Measurements from ENCODE around the gene CCDC86. TPM values are rescaled to one million over a fixed set of nuclear protein-coding genes. Genes with fewer than 3 reads are reported as not detected.

CCDC86 gene
- total RNA-seq, 8 experiments from 2014 or later, result 4.8 to 55.6 (median 15.0) TPM

- ATAC-seq (replicated peaks in 6 of 8), result no peak
- Histone ChIP-seq H3K27ac (no peak overlapping the region), H3K4me3 (no peak overlapping the region), H3K4me1 (replicated peaks in 1 of 2) (no peaks in the 10 kb centered on the region)
- 80 to 100% (median 90%) methylated on average over 1 to 4 of the region's 7 CpGs; no CpG with 5 or more reads in 6 of the 10 experiments for WGBS, 10 experiments
- in situ Hi-C loops (cut with MboI; ENCODE audit: low pct_unique_long_range_greater_than_20kb in 2 of 9, low sequenced_read_pairs in 9 of 9, unreplicated experiment in 9 of 9), result no loop called here
Measured at GRCh38 chr11:60869451-60869825, 27.5 kb downstream of the CCDC86 start.

- 38 to 100% (median 80%) methylated on average over 1 to 2 of the region's 3 CpGs; no CpG with 5 or more reads in 5 of the 10 experiments for WGBS, 10 experiments
- peak in 4 of 8 experiments; percentile 34 to 46 (median 36) for ATAC-seq (replicated peaks in 6 of 8)
- H3K4me1 ChIP-seq (replicated peaks in 1 of 2), result no peaks in the 10 kb centered on the region
- H3K4me3 ChIP-seq, result no peak overlapping the region
- no peak overlapping the region for H3K27ac ChIP-seq
- in situ Hi-C loops (cut with MboI; ENCODE audit: low pct_unique_long_range_greater_than_20kb in 2 of 9, low sequenced_read_pairs in 9 of 9, unreplicated experiment in 9 of 9), result no loop called here
Measured at GRCh38 chr11:60870276-60870675, 28.4 kb downstream of the CCDC86 start.

GRCh38 chr11:60870733-60871377 lies 28.9 kb downstream of the CCDC86 start:
- WGBS, 10 experiments, result 72 to 100% (median 85%) methylated on average over 1 to 9 of the region's 13 CpGs; no CpG with 5 or more reads in 4 of the 10 experiments
- H3K4me3 ChIP-seq, result no peak overlapping the region
- in situ Hi-C loops (cut with MboI; ENCODE audit: low pct_unique_long_range_greater_than_20kb in 2 of 9, low sequenced_read_pairs in 9 of 9, unreplicated experiment in 9 of 9), result no loop called here
- H3K27ac ChIP-seq, result no peak overlapping the region
- H3K4me1 ChIP-seq (replicated peaks in 1 of 2), result no peaks in the 10 kb centered on the region
- no peak for ATAC-seq (replicated peaks in 6 of 8)

- no peak overlapping the region for H3K27ac ChIP-seq
- H3K4me3 ChIP-seq, result no peak overlapping the region
- H3K4me1 ChIP-seq (replicated peaks in 1 of 2), result no peaks in the 10 kb centered on the region
- in situ Hi-C loops (cut with MboI; ENCODE audit: low pct_unique_long_range_greater_than_20kb in 2 of 9, low sequenced_read_pairs in 9 of 9, unreplicated experiment in 9 of 9), result no loop called here
- WGBS, 10 experiments, result 67 to 100% (median 90%) methylated on average over 1 to 5 of the region's 7 CpGs; no CpG with 5 or more reads in 3 of the 10 experiments
- peak in 4 of 8 experiments; percentile 39 to 58 (median 51) for ATAC-seq (replicated peaks in 6 of 8)
Measured at GRCh38 chr11:60871378-60872061, 29.6 kb downstream of the CCDC86 start.

GRCh38 chr11:60872124-60872960 lies 30.4 kb downstream of the CCDC86 start:
- in situ Hi-C loops (cut with MboI; ENCODE audit: low pct_unique_long_range_greater_than_20kb in 2 of 9, low sequenced_read_pairs in 9 of 9, unreplicated experiment in 9 of 9), result no loop called here
- H3K4me1 ChIP-seq (replicated peaks in 1 of 2), result no peaks in the 10 kb centered on the region
- no peak overlapping the region for H3K4me3 ChIP-seq
- ATAC-seq (replicated peaks in 6 of 8), result peak in 2 of 8 experiments; percentile 55
- no peak overlapping the region for H3K27ac ChIP-seq
- 60 to 100% (median 93%) methylated on average over 1 to 5 of the region's 6 CpGs; no CpG with 5 or more reads in 4 of the 10 experiments for WGBS, 10 experiments

- in situ Hi-C loops (cut with MboI; ENCODE audit: low pct_unique_long_range_greater_than_20kb in 2 of 9, low sequenced_read_pairs in 9 of 9, unreplicated experiment in 9 of 9), result no loop called here
- no peak overlapping the region for H3K27ac ChIP-seq
Measured at GRCh38 chr11:60872961-60873524, 31.1 kb downstream of the CCDC86 start.

GRCh38 chr11:60873533-60873932 lies 31.6 kb downstream of the CCDC86 start:
- 60 to 100% (median 89%) methylated on average over 1 to 5 of the region's 12 CpGs; no CpG with 5 or more reads in 6 of the 10 experiments for WGBS, 10 experiments
- H3K4me3 ChIP-seq, result no peak overlapping the region
- in situ Hi-C loops (cut with MboI; ENCODE audit: low pct_unique_long_range_greater_than_20kb in 2 of 9, low sequenced_read_pairs in 9 of 9, unreplicated experiment in 9 of 9), result no loop called here
- H3K4me1 ChIP-seq (replicated peaks in 1 of 2), result no peaks in the 10 kb centered on the region
- ATAC-seq (replicated peaks in 6 of 8), result no peak
- no peak overlapping the region for H3K27ac ChIP-seq

More at GRCh38 chr11:60872961-60873524, 31.1 kb downstream of the CCDC86 start:
- peak in 5 of 8 experiments; percentile 27 to 80 (median 42) for ATAC-seq (replicated peaks in 6 of 8)
- Histone ChIP-seq H3K4me1 (replicated peaks in 1 of 2) (no peaks in the 10 kb centered on the region), H3K4me3 (no peak overlapping the region)
- 32 to 64% (median 60%) methylated on average over 1 to 6 of the region's 16 CpGs; no CpG with 5 or more reads in 7 of the 10 experiments for WGBS, 10 experiments

- H3K27ac ChIP-seq, result no peak overlapping the region
- ATAC-seq (replicated peaks in 6 of 8), result peak in 2 of 8 experiments; percentile 7 to 11
- 88 to 100% (median 97%) methylated on average over 1 to 10 of the region's 13 CpGs; no CpG with 5 or more reads in 7 of the 10 experiments for WGBS, 10 experiments
- no peak overlapping the region for H3K4me3 ChIP-seq
- in situ Hi-C loops (cut with MboI; ENCODE audit: low pct_unique_long_range_greater_than_20kb in 2 of 9, low sequenced_read_pairs in 9 of 9, unreplicated experiment in 9 of 9), result no loop called here
- H3K4me1 ChIP-seq (replicated peaks in 1 of 2), result no peaks in the 10 kb centered on the region
Measured at GRCh38 chr11:60874421-60875365, 32.8 kb downstream of the CCDC86 start.

GRCh38 chr11:60875366-60876167 lies 33.7 kb downstream of the CCDC86 start:
- ATAC-seq (replicated peaks in 6 of 8), result peak in 2 of 8 experiments; percentile 7 to 19
- WGBS, 10 experiments, result 60 to 100% (median 91%) methylated on average over 1 to 4 of the region's 7 CpGs; no CpG with 5 or more reads in 2 of the 10 experiments
- Histone ChIP-seq H3K27ac (no peak overlapping the region), H3K4me1 (replicated peaks in 1 of 2) (no peaks in the 10 kb centered on the region), H3K4me3 (no peak overlapping the region)
- in situ Hi-C loops (cut with MboI; ENCODE audit: low pct_unique_long_range_greater_than_20kb in 2 of 9, low sequenced_read_pairs in 9 of 9, unreplicated experiment in 9 of 9), result no loop called here

- Histone ChIP-seq H3K4me3 (no peak overlapping the region), H3K4me1 (replicated peaks in 1 of 2) (no peaks in the 10 kb centered on the region), H3K27ac (no peak overlapping the region)
- 100% methylated on average over 1 of the region's 2 CpGs; no CpG with 5 or more reads in 9 of the 10 experiments for WGBS, 10 experiments
- in situ Hi-C loops (cut with MboI; ENCODE audit: low pct_unique_long_range_greater_than_20kb in 2 of 9, low sequenced_read_pairs in 9 of 9, unreplicated experiment in 9 of 9), result no loop called here
- no peak for ATAC-seq (replicated peaks in 6 of 8)
Measured at GRCh38 chr11:60876168-60876485, 34.2 kb downstream of the CCDC86 start.

- ATAC-seq (replicated peaks in 6 of 8), result no peak
Measured at GRCh38 chr11:60878245-60879101, 36.6 kb downstream of the CCDC86 start.

More at GRCh38 chr11:60878245-60879101, 36.6 kb downstream of the CCDC86 start:
- Histone ChIP-seq H3K4me1 (replicated peaks in 1 of 2) (no peaks in the 10 kb centered on the region), H3K4me3 (no peak overlapping the region), H3K27ac (no peak overlapping the region)
- WGBS, 10 experiments, result 40 to 100% (median 88%) methylated on average over 1 to 4 of the region's 5 CpGs; no CpG with 5 or more reads in 1 of the 10 experiments
- in situ Hi-C loops (cut with MboI; ENCODE audit: low pct_unique_long_range_greater_than_20kb in 2 of 9, low sequenced_read_pairs in 9 of 9, unreplicated experiment in 9 of 9), result no loop called here
